ENCODE data around the gene CSPG4.
"Not testable (repeated sequence)": the region's sequence is repeated elsewhere in the genome, so short reads cannot be mapped to it uniquely, and the experiment has no call there.

CSPG4 gene

DNA sequence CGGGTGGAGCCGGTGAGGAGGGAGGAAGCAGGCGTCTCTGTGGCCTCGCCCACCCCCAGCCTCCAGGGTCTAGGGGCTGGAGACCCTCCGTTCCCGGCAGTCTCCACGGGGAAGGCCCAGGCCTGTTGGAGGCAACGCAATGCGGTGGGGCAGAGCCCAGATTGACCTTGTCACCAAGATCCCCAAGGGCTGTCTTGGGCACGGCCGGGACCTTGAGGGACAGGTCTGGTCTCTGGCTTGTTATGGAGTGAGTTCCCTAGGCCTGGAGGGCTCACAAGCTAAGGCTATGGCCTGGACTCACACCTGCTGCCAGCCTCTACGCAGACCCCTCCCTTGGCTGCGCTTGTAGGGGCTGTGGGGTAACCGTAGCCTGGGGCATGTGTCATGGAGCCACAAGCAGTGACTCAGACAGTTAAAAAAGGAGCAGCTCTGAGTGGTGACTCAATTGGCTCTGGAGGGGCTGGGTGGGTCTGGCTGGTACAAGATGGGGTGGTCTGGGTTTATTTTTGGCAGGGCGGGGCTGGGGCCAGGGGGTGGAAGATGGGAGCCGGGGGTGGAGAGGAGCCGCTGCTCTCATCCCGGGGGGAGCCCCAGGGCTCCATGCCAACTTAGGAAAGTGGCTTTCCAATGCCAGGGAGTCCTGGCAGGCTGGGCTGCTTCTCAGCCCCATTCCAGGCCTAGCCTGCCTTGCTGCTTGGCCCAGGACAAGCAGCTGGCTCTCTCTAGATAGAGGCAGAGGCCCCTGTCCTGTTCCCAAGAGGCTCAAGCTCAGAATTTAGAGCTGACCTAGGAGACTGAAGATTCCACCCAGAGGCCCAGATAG lies 9.0 kb downstream of the CSPG4 start:
- not testable (repeated sequence) for DNase-seq

DNA sequence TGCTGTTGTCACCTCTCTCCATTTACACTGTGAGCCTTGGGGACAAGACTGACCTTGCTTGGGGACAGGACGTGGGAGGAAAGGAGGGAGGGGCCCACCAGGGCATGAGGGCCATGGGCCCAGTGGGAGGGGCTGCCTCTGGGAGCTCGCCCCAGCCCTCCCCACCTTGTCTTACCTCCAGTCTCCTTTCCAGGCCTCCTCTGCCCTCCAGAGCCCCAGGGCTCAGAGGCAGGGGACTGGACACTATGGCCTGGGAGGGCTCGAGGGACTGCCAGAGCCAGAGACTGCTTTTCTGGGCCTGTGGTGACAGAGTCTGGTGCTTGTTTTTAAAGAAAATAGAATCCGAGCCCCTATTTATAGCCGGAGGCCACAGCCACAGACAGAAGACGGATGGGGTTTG lies 10.2 kb downstream of the CSPG4 start:
- DNase-seq, result no peak

DNA sequence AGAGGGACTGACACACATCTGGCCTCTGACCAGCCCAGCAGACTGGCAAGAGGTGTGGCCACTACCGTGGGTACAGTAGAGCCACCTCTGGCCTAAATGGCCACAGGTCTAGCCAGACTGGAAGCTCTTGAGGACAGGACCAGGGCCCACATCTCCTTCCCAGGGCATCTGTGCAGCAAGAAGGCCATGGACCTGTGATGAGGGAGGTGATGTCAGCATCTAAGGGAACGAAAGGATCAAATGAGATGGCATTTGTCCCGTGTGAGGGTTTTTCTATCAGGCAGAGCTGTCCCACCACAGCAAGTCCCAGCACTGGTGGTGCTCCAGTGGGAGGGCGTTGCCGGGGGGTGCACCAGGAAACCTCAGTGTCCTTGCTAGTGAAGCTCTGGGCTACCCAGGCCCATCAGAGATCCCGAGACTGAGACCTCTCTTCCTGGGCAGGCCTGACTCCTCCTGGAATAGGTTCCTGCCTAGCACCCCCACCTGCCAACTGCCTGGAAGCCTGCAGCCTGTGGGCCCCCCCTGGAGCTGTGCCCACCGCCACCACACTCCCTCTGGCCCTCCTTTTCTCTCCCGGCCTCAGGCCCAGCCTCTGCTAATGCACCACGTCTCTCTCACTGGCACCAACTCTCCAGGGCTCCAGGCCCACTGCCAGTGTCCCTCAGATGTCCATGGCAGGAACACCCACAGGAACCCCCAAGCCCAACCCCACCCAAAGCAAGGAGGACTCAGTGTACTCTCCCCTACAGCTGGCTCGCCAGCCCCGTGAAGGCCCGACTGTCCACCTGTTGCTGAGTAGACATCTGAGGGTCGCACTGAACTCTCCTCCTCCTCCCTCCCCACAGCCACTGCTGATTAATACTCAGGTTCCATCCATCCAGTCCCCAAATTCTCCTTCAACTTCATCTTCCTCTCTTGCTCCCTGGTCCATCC lies 11.3 kb downstream of the CSPG4 start:
- not testable (repeated sequence) for DNase-seq

DNA sequence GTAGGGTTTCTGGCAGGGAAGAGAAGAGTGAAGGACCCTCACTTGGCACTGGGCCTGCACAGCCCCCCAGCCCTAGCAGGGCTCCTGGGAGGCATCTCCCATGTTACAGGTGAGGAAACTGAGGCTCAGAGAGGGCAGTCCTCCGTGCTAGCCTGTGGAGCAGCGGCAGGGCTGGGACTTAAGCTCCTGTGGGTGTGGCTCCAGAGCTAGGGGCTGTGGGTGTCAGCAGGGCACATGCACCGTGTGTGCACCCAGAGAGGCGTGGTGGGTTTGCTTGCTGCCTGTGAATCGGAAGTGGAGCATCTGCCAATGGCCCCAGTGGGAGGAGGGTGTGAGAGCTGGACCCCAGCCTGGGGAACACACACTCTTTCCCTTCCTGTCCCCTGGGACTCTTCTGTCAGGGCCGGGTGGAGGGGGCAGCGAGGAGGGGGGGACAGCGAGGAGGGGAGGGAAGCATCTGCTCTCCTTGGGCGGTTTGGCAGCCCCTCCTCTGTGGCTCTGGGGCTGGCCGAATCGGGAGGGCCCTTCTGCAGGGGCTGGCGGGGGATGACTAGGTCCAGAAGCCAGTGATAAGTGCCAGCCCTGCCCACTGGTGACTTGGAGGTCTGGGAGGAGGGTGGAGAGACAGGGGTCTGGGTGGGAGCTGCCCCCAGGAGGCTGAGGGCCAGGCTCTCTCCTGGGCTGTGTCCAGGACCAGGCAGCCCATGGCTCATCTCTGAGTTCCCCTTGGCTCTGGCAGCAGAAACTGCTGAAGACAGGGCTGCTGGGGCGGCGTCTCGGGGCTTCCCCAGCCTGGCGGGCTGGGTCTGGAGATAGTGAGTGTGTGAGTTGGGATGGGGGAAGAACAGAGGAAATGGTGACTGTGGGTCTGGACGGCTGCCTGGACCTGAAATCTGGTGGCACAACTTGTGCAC lies 12.4 kb downstream of the CSPG4 start:
- DNase-seq, result not testable (repeated sequence)

DNA sequence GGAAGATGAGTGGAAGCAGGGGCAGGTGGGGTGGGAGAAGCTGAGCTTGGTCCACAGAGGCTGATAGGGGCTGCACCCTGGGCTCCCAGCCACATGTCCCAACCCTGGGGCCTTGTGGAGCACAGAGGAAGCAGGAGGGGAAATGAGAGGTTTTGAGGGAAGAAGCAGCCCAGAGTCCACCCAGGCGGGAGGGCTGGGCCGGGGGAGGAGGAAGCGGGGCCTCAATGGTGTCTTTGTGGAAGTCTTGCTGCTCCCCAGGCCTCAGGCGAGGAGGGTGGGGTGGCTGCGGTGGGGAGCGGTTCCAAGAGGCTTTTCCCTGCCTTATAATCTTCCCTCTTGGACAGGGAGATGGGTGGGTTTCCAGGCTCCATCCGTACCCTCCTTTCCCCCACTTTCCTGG lies 13.1 kb downstream of the CSPG4 start:
- not testable (repeated sequence) for DNase-seq

DNA sequence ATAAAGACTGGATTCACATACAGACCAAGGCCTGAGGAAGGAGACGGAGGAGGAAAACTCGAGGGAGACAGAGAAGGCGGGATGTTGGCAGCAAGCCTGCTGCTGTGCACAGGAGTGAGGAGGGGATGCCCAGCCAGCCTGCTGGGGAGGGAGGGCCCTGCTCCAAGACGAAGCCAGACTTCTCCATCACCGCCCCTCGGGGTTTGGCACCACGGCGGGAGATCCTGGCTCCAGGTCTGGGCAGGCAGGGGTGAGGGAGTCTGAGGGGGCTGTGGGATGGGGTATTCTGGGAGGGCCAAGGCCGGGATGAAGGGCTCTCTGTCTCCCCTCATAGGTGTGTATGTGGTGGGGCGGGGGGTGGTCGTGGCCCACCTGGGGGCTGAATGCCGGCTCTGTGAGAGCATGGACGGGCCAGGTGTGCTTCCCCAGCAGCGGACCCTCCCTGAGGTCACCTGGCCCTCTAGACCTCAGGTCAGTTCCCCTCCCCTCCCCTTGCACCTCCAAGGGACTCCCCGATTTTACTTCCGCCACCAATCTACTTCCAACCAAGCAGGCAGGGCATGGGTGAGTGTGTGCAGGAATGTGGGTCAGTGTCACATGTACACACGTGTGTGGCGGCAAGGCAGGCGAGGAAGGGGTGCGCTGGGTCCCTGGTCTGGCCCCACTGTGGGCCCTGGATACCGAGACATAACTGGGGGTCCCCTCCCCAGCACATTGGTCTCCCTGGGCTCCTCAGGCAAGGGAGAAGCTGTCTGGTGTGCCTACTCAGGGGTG lies 14.5 kb downstream of the CSPG4 start:
- DNase-seq, result not testable (repeated sequence)

DNA sequence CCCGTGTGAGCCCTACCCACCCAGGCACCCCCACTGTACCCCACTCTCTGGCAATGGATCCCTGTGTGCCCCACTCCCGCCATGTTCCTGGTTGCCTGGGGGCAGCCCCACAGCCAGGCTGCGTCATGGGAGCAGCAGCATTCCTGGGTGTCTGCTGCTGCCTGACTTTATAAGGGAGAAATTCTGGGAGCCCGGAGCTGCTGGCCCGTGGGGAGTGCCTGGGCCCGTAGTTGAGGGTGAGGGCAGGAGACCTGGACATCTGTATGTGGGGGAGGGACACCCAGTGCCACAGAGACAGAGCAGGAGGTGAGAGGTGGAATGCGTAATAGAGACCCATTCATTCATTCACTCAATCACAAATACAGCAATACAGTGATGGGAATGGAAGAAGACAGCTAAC lies 15.1 kb downstream of the CSPG4 start:
- no peak for DNase-seq

DNA sequence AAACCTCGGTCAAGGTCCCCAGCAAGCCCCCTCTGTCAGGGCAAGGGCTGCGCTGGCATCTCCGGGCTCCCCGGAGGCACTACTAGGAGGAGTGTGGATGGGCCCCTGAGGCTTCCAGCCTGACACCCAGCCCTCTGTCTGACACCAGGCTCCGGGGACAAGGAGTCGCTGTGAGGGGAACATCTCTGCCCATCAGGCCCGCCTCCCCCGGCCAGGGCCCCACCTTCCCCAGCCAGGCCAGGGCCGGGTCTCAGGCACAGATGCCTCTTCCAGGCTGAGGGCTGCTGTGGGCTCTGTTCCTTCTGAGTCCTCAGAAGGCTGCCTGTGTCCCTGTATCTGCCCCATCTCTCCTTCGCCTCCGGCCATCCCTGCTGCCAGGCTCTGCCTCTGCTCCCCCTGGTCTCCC lies 15.8 kb downstream of the CSPG4 start:
- DNase-seq, result no peak

DNA sequence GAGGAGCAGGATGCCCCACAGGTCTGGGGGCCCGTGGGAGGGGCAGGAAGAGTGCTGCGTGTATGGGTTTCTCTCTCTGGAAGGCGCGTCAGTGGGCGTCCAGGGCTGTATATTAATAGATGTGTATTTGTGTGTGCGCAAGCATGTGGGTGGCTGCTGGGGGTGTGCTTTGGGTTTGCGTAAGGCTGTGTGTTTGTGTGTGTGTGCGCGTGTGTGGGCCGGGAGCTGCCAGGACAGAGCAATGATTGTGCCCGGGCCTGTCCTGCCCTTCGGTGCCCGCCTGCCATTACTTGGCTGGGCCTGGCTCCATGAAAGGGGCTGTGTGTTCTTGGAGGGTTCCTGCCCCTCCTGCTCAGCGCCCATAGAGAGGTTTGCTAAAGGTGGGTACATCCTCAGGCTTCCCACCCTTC lies 16.3 kb downstream of the CSPG4 start:
- no peak for DNase-seq

DNA sequence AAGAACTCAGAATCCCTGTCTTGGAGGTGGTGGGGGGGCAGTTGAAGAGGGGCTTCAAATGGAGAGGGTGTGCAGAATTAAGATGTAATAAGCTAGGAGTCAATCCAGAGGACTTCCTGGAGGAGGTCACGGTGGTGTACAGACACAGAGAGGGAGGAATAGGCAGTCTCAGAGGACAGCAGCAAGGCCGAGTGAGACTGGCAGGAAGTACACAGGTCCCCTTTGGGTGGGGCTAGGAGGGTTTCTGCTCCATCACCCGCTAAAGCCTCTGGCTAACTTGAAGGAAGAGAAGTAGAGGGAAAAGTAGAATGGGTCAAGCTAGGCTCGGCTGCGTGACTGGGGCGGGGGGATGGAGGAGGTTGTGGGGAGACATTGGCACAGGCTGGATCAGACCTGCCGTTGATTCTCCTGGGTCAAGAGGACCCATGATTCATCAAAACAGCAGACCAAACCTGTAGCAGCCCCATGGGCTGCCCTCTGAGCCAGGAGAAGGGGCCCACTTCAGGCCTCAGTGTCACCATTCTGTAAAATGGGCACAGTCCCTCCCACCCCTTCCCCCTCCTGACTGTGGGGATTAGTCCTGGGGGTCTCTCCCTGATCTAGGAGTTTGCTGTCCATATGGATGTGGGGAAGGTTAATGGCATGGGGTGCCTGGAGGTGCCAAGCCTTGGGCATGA lies 16.9 kb downstream of the CSPG4 start:
- no peak for DNase-seq

DNA sequence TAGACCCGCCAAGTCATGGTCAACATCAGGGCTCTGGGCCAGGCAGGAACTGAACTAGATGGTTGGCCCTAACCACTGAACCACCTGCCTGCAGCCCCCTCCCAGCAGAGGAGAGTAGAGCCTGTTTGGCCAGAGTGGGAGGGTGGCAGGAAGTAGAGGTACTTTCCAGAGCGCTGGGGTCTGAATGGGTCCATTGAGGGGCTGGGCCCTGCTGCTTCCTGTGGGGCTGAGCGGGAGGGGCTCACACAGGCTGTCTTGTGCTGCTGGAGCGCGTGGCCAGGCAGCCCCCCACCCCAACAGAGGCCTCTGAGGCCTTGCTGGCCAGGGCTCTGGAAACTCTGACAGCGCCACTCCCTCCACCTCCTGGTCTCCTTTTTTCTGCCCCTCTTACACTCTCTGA lies 17.4 kb downstream of the CSPG4 start:
- no peak for DNase-seq

DNA sequence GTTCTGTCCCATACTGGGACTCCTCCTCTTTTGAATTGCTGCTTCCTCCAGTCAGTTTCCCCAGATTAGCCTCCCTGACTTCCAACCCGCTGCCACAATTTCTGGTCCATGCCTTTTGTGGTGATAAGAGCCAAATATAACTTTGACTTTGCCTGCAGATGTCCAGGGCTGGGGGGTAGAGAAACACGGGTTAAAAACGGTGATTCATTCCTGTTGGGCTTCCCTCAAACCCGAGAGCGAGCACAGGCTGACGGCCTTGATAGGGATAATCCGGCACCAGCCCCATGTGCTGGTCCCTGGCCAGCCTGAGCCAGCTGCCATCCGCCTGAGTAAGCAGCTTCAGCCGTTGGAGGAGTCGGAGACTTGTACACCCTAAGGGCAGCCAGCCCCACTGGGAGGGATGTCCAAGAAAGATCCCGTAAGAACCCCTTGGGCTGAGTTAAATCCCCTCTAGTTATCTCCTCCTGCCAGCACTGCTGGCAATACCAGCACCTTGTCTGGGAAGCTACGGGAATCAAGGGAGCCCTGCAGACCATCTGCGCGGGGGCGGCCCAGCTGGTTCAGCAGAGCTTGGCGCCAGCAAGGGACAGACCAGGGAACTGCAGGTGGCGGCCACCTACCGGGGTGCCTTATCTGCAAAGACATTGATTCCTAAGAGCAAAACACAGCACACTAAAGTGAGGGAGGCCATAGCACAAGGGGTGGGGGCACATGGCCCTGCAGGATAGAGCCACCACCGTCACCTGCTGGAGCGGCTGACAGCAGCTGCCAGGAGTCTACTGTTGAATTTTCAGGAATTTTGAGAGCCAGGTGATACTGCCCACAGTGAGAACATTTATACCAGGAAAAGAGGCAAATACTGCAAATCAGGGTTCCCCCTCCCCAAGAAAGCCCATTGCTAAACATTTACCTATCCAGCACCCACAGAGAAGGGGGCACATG lies 18.1 kb downstream of the CSPG4 start:
- no peak for DNase-seq

DNA sequence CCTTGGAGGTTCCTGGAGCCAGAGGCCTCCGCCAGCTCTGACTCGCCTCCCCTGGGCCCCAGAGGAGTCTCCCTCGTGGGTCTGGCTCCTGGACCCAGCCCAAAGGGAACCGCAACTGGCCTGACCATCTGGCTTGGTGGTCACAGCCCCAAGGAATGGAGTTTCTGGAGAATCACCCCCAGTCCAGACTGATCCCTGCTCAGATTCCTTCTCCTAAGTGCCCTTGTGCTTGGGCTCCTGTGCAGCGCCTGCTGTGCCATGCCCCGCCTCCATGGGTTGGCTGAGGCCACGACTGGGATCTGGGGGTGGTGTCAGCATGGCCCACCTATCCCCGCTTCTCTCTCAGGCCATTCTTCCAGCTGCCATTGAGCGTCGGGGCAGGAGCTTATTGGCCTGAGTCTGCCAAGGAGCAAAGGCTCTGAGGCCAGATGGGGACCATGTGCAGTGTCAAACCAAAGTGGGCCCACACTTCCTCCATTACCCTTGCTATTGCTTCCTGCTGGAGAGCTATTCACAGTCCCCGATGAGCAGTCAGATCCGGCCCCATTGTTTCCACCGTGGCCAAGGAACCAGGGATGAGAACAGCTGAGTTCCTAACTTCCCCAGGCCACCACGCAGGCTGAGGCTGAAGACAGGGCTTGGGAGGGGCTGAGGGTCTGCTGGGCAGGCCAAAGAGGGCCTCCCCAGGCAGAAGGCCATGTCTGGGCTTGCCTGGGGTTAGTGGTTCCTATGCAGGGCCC lies 19.0 kb downstream of the CSPG4 start:
- no peak for DNase-seq

DNA sequence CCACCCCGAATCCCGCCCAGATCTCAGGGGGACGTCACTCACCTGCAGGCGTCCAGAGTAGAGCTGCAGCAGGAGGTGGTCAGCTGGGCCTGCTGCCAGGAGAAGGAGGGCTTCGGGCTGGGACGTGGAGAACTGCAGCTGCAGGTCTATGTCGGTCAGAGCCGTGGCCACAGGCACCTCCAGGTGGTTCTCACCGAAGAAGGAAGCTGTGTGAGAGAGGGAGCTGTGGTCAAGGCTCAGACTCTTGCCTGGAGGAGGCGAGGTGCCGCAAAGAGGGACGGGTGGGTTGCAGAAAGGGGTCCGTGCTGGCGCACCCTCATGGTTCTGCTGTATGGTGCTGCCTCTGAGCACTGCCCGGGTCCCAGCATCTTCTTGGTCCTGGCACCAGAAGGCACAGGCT lies 19.6 kb downstream of the CSPG4 start:
- DNase-seq, result not testable (repeated sequence)

DNA sequence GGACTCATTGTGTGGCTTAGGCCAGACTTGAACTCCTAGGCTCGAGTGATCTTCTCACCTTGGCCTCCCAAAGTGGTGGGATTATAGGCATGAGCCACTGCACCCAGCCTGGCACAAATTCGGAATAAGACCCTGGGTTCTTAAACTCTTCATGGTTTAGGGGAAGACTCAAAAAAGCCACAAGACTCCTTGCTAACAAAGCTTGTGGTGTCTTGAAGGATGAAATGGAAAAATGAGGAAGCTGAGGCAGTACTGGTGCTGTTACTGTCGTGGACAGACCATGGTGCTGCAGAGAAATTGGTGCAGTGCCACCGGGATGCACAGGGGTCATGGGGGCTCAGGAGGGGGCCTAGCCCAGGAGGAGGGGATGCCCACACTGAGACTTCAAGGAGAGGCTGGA lies 20.3 kb downstream of the CSPG4 start:
- DNase-seq, result not testable (repeated sequence)

DNA sequence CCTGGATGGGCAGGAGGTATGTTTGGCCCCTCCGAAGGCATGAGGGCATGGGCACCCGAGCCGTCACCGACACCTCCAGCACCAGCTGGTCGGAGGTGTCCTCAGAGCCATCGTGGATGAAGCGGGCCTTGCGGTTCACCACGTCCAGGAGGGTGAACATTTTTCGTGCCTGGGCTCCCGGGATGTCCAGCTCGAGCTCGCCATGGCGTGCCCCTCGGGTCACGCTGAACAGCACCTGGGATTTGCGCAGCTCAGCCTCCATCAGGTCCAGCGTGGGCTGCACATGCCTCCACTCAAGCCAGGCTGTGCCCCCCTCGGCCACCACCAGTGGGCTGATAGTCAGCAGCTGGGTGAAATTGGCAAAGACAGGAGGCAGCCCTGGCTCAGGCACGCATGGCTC lies 23.2 kb downstream of the CSPG4 start:
- not testable (repeated sequence) for DNase-seq

DNA sequence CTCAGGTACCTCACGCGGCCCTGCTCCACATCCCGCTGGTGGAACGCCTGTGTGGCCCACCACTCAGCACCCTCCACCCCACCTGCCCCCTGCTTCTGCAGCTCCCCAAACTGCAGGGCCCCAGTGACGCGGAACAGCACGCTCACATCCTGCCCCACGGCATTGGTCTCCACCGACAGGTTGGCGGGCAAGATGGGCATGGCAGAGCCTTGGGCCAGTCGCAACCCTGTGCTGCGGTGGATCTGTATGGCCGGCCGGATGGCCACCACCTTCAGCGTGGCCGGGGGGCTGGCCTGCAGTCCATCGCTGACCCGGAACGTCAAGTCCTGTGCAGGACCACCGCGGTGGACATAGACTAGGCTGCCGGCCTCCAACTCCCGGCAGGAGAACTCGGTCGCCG lies 23.8 kb downstream of the CSPG4 start:
- DNase-seq, result no peak

DNA sequence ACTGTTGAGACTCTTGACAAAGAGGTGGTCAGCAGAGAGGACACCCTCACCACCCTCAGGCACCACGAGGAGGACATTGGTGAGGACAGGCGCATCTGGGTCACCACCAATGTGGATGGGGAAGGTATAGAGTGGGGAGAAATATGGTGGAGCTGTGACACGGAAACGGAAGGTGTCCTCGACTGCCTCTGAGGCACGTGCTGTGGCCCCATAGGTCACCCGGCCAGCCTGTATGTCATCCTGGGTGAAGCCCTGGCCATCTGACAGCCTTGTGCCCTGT lies 24.4 kb downstream of the CSPG4 start:
- no peak for DNase-seq

DNA sequence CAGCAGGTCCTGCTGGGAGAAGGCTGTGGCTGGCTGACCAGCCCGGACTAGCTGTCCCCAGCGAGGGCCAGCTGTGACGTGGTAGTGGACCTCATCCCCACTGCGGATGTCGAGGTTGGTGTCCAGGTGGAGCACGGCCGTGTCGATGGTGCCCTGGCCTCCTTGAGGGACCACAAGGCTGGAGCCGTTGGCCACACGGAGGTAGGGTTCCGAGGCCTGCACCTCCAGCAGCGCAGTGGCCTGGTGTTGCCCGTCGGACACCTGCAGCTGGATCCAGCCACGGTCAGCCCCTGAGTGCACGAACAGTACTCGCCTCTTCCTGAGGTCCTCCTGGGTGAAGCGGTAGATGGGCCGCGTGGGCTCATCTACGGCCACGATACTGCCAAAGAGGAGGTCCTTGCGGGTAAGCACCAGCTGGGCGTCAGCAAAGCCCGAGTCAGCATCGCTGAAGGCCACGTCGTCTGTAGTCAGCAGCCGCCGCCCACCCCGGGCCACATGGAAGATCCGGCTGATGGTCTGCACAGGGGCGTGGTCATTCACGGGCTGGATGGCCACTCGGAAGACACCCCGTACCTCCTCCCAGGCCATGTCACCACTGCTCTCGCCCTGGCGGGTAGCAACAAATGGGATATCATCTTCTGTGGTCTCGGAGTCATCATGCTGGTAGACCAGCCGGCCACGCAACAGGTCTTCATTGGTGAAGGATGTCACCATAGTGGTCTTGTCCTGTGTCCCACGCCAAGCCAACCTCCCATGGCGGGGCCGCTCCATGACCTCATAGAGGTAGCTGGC lies 25.0 kb downstream of the CSPG4 start:
- DNase-seq, result no peak
